Mammary epithelial cell (primary cell): ENCODE measurements around the gene STRBP.

Source experiments
- CTCF ChIP-seq, 2 donors: IDR thresholded peaks in 1 of 2; conservative IDR thresholded peaks in 1 of 2; 2 replicates each; pipeline ENCODE4 v1.5.1; 2011 to 2012; ENCODE audit warnings: inconsistent platforms in 2 of 2, low read length in 2 of 2, mild to moderate bottlenecking in 2 of 2, control low read depth in 1 of 2, low read depth in 1 of 2; ENCODE audit not compliant: insufficient read depth in 1 of 2; ENCODE audit errors: extremely low read depth in 1 of 2
- EZH2 ChIP-seq: IDR thresholded peaks from 2 replicates; pipeline ENCODE4 v1.6.1; 2012; ENCODE audit warnings: low read length, inconsistent platforms, borderline replicate concordance

GRCh38 chr9:123290764-123291163 lies 22.4 kb upstream of the STRBP start:
- TF ChIP-seq CTCF (conservative IDR thresholded peaks at IDR 0.05 in 1 of 2, IDR thresholded peaks at IDR 0.05 in 1 of 2; ENCODE audit: extremely low read depth in 1 of 2, insufficient read depth in 1 of 2, low read depth in 1 of 2, low read length in 2 of 2) (no peak), EZH2 (no peak)
